Keratinocyte (primary cell): Measurements from ENCODE around the gene KIAA0586. TPM values are rescaled to one million over a fixed set of nuclear protein-coding genes. Genes with fewer than 3 reads are reported as not detected.

Source experiments
- DNase-seq: peaks from one replicate; pipeline ENCODE4 v3.0.0-alpha.2; 2011; ENCODE audit warnings: low read depth, missing footprints, low spot score
- FAIRE-seq: peaks from 2 replicates; lab custom pipeline; 2011; peaks lifted over from hg19 to GRCh38; lab: Jason Lieb, UNC
- H2AFZ ChIP-seq: 2 replicates; pipeline ENCODE4 v1.6.0; 2012; ENCODE audit warnings: low read length, control low read depth, inconsistent platforms; ENCODE audit not compliant: control insufficient read depth
- H3K27ac ChIP-seq: 2 replicates; pipeline ENCODE4 v1.5.1; 2011; ENCODE audit warnings: low read length; ENCODE audit not compliant: control insufficient read depth, insufficient read depth
- H3K27me3 ChIP-seq: 3 replicates; pipeline ENCODE4 v1.6.0; 2011; ENCODE audit warnings: low read length; ENCODE audit not compliant: control insufficient read depth, insufficient read depth; ENCODE audit errors: extremely low read depth
- H3K36me3 ChIP-seq, 2 experiments: 2 replicates in 1 of 2; 3 replicates in 1 of 2; pipeline ENCODE4 v1.5.1; 2011; ENCODE audit warnings: low read length in 2 of 2, mild to moderate bottlenecking in 1 of 2; ENCODE audit not compliant: control insufficient read depth in 2 of 2, insufficient read depth in 2 of 2; ENCODE audit errors: extremely low read depth in 1 of 2
- H3K4me1 ChIP-seq: 3 replicates; pipeline ENCODE4 v1.5.1; 2011; ENCODE audit warnings: low read length; ENCODE audit not compliant: control insufficient read depth, insufficient read depth; ENCODE audit errors: extremely low read depth
- H3K4me2 ChIP-seq: 3 replicates; pipeline ENCODE4 v1.6.0; 2011; ENCODE audit warnings: low read depth, low read length; ENCODE audit not compliant: control insufficient read depth, insufficient read depth; ENCODE audit errors: extremely low read depth
- H3K4me3 ChIP-seq, 3 experiments: fragments of 200-600 bp in 1 of 3; sonication (generic) in 1 of 3; 2 replicates in 2 of 3; 3 replicates in 1 of 3; pipeline ENCODE4 v1.5.1; 2011 to 2016; ENCODE audit warnings: low read length in 3 of 3, mild to moderate bottlenecking in 3 of 3, control low read depth in 2 of 3, inconsistent platforms in 1 of 3, low read depth in 1 of 3, mixed read lengths in 1 of 3, mixed run types in 1 of 3, moderate library complexity in 1 of 3; ENCODE audit not compliant: control insufficient read depth in 2 of 3, insufficient read depth in 2 of 3; ENCODE audit errors: extremely low read depth in 1 of 3
- H3K79me2 ChIP-seq: 2 replicates; pipeline ENCODE4 v1.6.0; 2012; ENCODE audit warnings: low read length; ENCODE audit not compliant: control insufficient read depth, insufficient read depth
- H3K9ac ChIP-seq: 3 replicates; pipeline ENCODE4 v1.6.0; 2011; ENCODE audit warnings: low read length; ENCODE audit not compliant: control insufficient read depth, insufficient read depth; ENCODE audit errors: extremely low read depth
- H3K9me1 ChIP-seq: 3 replicates; pipeline ENCODE4 v1.6.0; 2011; ENCODE audit warnings: low read length; ENCODE audit not compliant: control insufficient read depth, insufficient read depth; ENCODE audit errors: extremely low read depth
- H3K9me3 ChIP-seq: 2 replicates; pipeline ENCODE4 v1.5.1; 2012; ENCODE audit warnings: low read depth, low read length; ENCODE audit not compliant: control insufficient read depth
- H4K20me1 ChIP-seq: 3 replicates; pipeline ENCODE4 v1.6.0; 2011; ENCODE audit warnings: low read length; ENCODE audit not compliant: control insufficient read depth, insufficient read depth; ENCODE audit errors: extremely low read depth
- CTCF ChIP-seq, 3 experiments: IDR thresholded peaks in 1 of 3; conservative IDR thresholded peaks in 1 of 3; optimal IDR thresholded peaks in 1 of 3; 2 replicates in 2 of 3; 3 replicates in 1 of 3; pipeline versions ENCODE3 to v1.5.1; 2011; ENCODE audit warnings: low read length in 3 of 3, mild to moderate bottlenecking in 3 of 3, moderate library complexity in 2 of 3, control low read depth in 1 of 3, inconsistent platforms in 1 of 3; ENCODE audit not compliant: insufficient read depth in 2 of 3; ENCODE audit errors: extremely low read depth in 1 of 3
- EZH2 ChIP-seq: IDR thresholded peaks from one replicate; pipeline ENCODE4 v1.6.1; 2012; ENCODE audit warnings: inconsistent platforms, mild to moderate bottlenecking, low read length, moderate library complexity
- dilution Hi-C: fragments of 300-500 bp; cut with MboI; formaldehyde crosslinking; loops from one replicate; pipeline ENCODE4 v1.7.0; 2020; ENCODE audit warnings: low sequenced_read_pairs; ENCODE audit not compliant: extremely low pct_ligation_motif_present
- polyA plus RNA-seq, 5 experiments: library from polyadenylated mRNA; depleted of rRNA in 3 of 5; stranded (reverse) in 3 of 5; stranded (forward) in 1 of 5; unstranded in 1 of 5; fragments of >200 nt; gene quantifications; 1 replicate in 1 of 5; 2 replicates in 3 of 5; 3 replicates in 1 of 5; pipeline versions ENCODE4 v1.2.1 to v1.2.3, GENCODE V29; 2011 to 2012; ENCODE audit warnings: missing spikeins in 2 of 5, low read depth in 1 of 5, low replicate concordance in 1 of 5

The KIAA0586 gene
- polyA plus RNA-seq, 1 donor (not counting 4 experiments of a cell fraction or from before 2014, with no cell fraction given): 12.4 TPM

GRCh38 chr14:58535044-58535443 lies 107.5 kb downstream of the KIAA0586 start:
- Histone ChIP-seq H3K27ac (no peak overlapping the region), H3K36me3 (no peaks in the 10 kb centered on the region), H3K79me2 (no peaks in the 10 kb centered on the region), H2AFZ (no peak overlapping the region), H3K9ac (no peak overlapping the region), H3K4me1 (no peaks in the 10 kb centered on the region), H3K27me3 (no peaks in the 10 kb centered on the region), H3K4me3 (no peak overlapping the region), H3K9me3 (no peaks in the 10 kb centered on the region), H4K20me1 (no peaks in the 10 kb centered on the region), H3K4me2 (no peak overlapping the region), H3K9me1 (no peaks in the 10 kb centered on the region)
- DNase-seq (no peak), FAIRE-seq (no peak)
- dilution Hi-C loops: no loop called here
- TF ChIP-seq CTCF (optimal IDR thresholded peaks at IDR 0.05 in 1 of 3, IDR thresholded peaks at IDR 0.05 in 1 of 3, conservative IDR thresholded peaks at IDR 0.05 in 1 of 3; ENCODE audit: extremely low read depth in 1 of 3, insufficient read depth in 2 of 3, low read length in 3 of 3) (no peak), EZH2 (no peak)

- dilution Hi-C loops: no loop called here
- no peak for TF ChIP-seq CTCF (optimal IDR thresholded peaks at IDR 0.05 in 1 of 3, IDR thresholded peaks at IDR 0.05 in 1 of 3, conservative IDR thresholded peaks at IDR 0.05 in 1 of 3; ENCODE audit: extremely low read depth in 1 of 3, insufficient read depth in 2 of 3, low read length in 3 of 3)
- no peak overlapping the region for H2AFZ ChIP-seq
- H3K4me2 ChIP-seq: no peak overlapping the region
- H3K36me3 ChIP-seq: no peaks in the 10 kb centered on the region
- no peak overlapping the region for H3K27ac ChIP-seq
- no peak for DNase-seq
- H4K20me1 ChIP-seq: no peaks in the 10 kb centered on the region
- no peaks in the 10 kb centered on the region for H3K27me3 ChIP-seq
- no peaks in the 10 kb centered on the region for H3K9me1 ChIP-seq
- H3K79me2 ChIP-seq: no peaks in the 10 kb centered on the region
- no peak overlapping the region for H3K4me3 ChIP-seq
- no peaks in the 10 kb centered on the region for H3K4me1 ChIP-seq
- no peaks in the 10 kb centered on the region for H3K9me3 ChIP-seq
- H3K9ac ChIP-seq: no peak overlapping the region
- no peak for FAIRE-seq
Measured at GRCh38 chr14:58537004-58537403, 109.5 kb downstream of the KIAA0586 start.
